ENCODE data around the gene SERPINB10.

DNA sequence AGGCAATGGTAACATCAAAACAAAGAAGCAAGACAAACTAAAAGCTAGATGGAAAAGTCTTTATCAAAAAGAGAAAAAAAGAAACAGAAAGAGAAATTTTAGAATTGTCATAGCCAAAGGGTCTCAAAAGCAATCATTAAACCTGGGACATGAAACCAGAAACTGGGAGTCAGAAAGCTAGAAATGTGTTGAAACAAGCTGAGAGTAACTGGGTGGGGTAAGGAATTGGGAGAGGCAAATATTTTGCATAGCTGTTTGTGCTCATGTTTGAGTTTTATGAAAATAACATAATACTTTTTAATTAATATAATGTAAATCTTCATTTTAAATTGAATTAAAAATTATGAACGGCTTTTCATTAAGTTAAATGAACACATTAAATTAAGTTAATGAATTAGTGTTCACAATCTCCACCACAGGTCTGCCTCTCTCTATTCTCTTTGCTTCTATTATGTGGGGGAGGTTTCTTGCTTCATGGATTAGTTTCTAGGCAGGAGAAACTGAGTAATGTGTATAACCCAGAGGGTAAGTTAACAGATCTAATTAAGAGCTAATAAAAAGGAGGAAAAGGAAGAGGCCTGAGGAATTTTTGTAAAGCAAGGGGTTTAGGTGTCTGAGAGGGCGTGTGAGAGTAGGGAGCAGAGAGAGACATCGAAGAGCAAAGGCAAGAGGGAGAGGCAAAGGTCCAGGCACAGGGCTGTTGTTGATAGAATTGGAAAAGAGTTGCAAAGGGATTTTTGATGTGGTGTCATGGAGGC is 40.2 kb upstream of the SERPINB10 start:
- TF ChIP-seq, protein P1, sequence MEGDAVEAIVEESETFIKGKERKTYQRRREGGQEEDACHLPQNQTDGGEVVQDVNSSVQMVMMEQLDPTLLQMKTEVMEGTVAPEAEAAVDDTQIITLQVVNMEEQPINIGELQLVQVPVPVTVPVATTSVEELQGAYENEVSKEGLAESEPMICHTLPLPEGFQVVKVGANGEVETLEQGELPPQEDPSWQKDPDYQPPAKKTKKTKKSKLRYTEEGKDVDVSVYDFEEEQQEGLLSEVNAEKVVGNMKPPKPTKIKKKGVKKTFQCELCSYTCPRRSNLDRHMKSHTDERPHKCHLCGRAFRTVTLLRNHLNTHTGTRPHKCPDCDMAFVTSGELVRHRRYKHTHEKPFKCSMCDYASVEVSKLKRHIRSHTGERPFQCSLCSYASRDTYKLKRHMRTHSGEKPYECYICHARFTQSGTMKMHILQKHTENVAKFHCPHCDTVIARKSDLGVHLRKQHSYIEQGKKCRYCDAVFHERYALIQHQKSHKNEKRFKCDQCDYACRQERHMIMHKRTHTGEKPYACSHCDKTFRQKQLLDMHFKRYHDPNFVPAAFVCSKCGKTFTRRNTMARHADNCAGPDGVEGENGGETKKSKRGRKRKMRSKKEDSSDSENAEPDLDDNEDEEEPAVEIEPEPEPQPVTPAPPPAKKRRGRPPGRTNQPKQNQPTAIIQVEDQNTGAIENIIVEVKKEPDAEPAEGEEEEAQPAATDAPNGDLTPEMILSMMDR (IDR thresholded peaks at IDR 0.05; ENCODE audit: poor library complexity): no peak
- TF ChIP-seq EZH2 (IDR thresholded peaks at IDR 0.05; ENCODE audit: borderline replicate concordance) (no peak), EZH2phosphoT487 (IDR thresholded peaks at IDR 0.05; ENCODE audit: low read depth, severe bottlenecking, unreplicated experiment) (no peak)

Data from hepatocyte (in vitro differentiated cells).